WTC11 (cell line): Measurements from ENCODE around the gene SHOX.

Experiments used
- ATF3 ChIP-seq: sonication (generic); formaldehyde crosslinking; conservative IDR thresholded peaks from 2 replicates; pipeline ENCODE4 v1.8.1; 2022; ENCODE audit warnings: mild to moderate bottlenecking, missing genetic modification reagents
- CREB1 ChIP-seq: sonication (generic); formaldehyde crosslinking; IDR thresholded peaks from 2 replicates; pipeline ENCODE4 v1.8.0; 2023; ENCODE audit warnings: mild to moderate bottlenecking, missing genetic modification reagents
- CTCF ChIP-seq: fragments of 200-600 bp; IDR thresholded peaks from 2 replicates; pipeline ENCODE4 v1.8.0; 2022; ENCODE audit warnings: antibody characterized with exemption
- E2F4 ChIP-seq: sonication (generic); formaldehyde crosslinking; IDR thresholded peaks from 2 replicates; pipeline ENCODE4 v1.8.1; 2022; ENCODE audit warnings: low read depth, mild to moderate bottlenecking, moderate library complexity, missing genetic modification reagents, borderline replicate concordance
- ELF4 ChIP-seq: sonication (generic); formaldehyde crosslinking; IDR thresholded peaks from 2 replicates; pipeline ENCODE4 v1.8.1; 2022; ENCODE audit warnings: low read depth, mild to moderate bottlenecking, moderate library complexity, missing genetic modification reagents
- JUN ChIP-seq: sonication (generic); formaldehyde crosslinking; IDR thresholded peaks from 2 replicates; pipeline ENCODE4 v1.8.0; 2023; ENCODE audit warnings: mild to moderate bottlenecking, missing genetic modification reagents
- MAX ChIP-seq: sonication (generic); formaldehyde crosslinking; IDR thresholded peaks from 2 replicates; pipeline ENCODE4 v1.8.0; 2022; ENCODE audit warnings: mild to moderate bottlenecking, missing genetic modification reagents
- MLX ChIP-seq: sonication (generic); formaldehyde crosslinking; IDR thresholded peaks from 2 replicates; pipeline ENCODE4 v1.8.1; 2023; ENCODE audit warnings: mild to moderate bottlenecking, missing genetic modification reagents, moderate library complexity
- MXD4 ChIP-seq: fragments of 250-450 bp; sonication (Bioruptor Pico); IDR thresholded peaks from 2 replicates; pipeline ENCODE4 v1.8.0; 2021; ENCODE audit warnings: mild to moderate bottlenecking, moderate library complexity, borderline replicate concordance
- SP1 ChIP-seq: sonication (generic); formaldehyde crosslinking; conservative IDR thresholded peaks from 2 replicates; pipeline ENCODE4 v1.8.1; 2022; ENCODE audit warnings: missing genetic modification reagents
- USF1 ChIP-seq: sonication (generic); formaldehyde crosslinking; IDR thresholded peaks from 2 replicates; pipeline ENCODE4 v1.8.0; 2022; ENCODE audit warnings: mild to moderate bottlenecking, missing genetic modification reagents
- ZNF219 ChIP-seq: sonication (generic); formaldehyde crosslinking; IDR thresholded peaks from 2 replicates; pipeline ENCODE4 v1.8.0; 2023; ENCODE audit warnings: missing genetic modification reagents, mild to moderate bottlenecking, borderline replicate concordance

- TF ChIP-seq E2F4 (no peak), CTCF (no peak), MAX (CRISPR knock-in tag) (no peak), USF1 (CRISPR knock-in tag) (no peak), JUN (CRISPR knock-in tag) (no peak), CREB1 (CRISPR knock-in tag) (no peak), MLX (CRISPR knock-in tag) (no peak), ELF4 (CRISPR knock-in tag) (no peak), ZNF219 (no peak), ATF3 (no peak), MXD4 (no peak), SP1 (CRISPR knock-in tag) (no peak)
These were observed 30.6 kb downstream of the SHOX start for GRCh38 chrX:661154-661553.
